VCaP (cell line): ENCODE results near the gene BCAP29.

Experiments used
- H3K27ac ChIP-seq: fragments of 450-650 bp; 2 replicates; pipeline ENCODE4 v1.5.1; 2017
- TF ChIP-seq, protein P1 (sequence below): fragments of 450-650 bp; conservative IDR thresholded peaks from 2 replicates; pipeline ENCODE4 v1.5.1; 2017; ENCODE audit warnings: mild to moderate bottlenecking, moderate library complexity

The BCAP29 gene

GRCh38 chr7:107642501-107642900 lies 62.5 kb downstream of the BCAP29 start:
- TF ChIP-seq, protein P1, sequence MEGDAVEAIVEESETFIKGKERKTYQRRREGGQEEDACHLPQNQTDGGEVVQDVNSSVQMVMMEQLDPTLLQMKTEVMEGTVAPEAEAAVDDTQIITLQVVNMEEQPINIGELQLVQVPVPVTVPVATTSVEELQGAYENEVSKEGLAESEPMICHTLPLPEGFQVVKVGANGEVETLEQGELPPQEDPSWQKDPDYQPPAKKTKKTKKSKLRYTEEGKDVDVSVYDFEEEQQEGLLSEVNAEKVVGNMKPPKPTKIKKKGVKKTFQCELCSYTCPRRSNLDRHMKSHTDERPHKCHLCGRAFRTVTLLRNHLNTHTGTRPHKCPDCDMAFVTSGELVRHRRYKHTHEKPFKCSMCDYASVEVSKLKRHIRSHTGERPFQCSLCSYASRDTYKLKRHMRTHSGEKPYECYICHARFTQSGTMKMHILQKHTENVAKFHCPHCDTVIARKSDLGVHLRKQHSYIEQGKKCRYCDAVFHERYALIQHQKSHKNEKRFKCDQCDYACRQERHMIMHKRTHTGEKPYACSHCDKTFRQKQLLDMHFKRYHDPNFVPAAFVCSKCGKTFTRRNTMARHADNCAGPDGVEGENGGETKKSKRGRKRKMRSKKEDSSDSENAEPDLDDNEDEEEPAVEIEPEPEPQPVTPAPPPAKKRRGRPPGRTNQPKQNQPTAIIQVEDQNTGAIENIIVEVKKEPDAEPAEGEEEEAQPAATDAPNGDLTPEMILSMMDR = no peak
- H3K27ac ChIP-seq = no peak overlapping the region

DNA sequence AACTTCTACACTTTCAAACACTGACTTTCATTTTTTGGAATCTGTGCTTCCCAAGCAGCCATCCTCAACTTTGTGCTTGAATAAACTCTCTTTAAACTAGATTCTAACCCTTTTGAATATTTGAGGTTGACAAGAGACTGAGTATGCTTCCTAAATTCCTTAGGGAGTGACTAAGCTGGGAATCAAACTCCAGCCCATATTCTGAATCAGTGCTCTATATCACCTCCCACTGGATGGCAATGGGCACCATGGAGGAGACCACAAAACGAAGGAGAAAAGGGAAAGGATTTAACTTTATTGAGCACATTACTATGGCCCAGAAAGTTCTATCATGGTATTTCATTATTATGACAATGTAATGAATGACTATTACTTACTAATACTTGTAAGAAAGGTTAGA lies 63.4 kb downstream of the BCAP29 start:
- no peak overlapping the region for H3K27ac ChIP-seq
- TF ChIP-seq, protein P1 = no peak

DNA sequence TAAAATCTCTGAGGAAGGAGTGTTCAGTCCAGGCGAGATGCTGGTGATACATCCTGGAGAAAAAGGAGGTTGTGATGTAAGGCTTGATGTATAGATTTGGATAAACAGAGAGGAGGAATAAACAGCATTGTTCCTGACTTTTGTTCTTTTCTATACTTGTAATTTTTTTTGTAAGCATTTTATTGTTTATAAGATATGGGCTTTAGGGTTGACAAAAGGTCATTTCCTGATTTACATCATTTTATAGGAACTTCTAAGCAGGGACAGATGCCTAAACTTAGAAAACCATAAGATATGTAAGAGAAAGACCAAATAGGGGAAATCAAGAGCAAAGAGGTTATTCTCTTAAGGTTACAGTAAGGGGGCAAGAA lies 63.9 kb downstream of the BCAP29 start:
- TF ChIP-seq, protein P1 = no peak
- H3K27ac ChIP-seq = no peak overlapping the region

DNA sequence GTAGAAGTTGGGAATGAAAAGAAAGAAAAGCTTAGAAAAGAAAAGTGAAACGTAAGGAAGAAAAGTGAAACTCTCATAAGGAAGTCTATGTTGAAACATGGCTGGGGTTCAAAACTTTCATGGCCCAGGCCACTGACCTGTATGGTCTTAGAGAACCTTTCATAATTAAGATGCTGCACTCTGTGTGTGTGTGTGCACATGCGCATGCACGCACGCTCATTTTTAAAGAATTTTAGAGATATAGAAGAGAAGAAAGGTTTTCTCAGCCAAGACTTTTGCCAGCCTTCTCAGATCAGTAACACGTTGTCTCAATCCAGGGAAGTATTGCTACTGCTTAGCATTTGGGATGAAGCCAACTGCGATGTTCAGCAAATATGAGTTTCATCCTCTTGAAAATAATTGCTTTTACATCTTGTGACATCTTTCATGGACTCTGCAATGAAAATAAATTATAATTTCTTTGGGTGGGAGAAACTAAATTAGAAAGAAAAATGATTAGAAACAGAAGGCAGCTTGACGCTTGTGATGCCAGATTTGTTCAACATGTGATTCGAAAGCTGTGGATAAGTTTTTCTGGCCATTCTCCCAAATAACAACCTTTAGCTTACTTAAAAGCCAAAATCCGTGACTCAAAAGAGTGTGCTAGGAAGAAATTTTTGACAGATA lies 64.4 kb downstream of the BCAP29 start:
- H3K27ac ChIP-seq = no peak overlapping the region
- TF ChIP-seq, protein P1 = no peak

DNA sequence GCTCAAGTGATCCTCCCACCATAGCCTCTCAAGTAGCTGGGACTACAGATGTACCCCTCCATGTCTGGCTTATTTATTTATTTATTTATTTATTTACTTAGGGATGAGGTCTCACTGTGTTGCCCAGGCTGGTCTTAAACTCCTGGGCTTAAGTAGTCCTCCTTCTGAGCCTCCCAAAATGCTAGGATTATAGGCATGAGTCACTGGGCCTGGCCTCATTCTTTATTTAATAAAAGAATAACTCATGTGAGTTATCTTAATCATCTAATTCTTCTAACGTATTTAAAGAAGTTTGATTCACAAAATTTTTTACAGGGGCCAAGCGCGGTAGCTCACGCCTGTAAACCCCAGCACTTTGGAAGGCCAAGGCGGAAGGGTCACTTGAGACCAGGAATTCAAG lies 72.6 kb downstream of the BCAP29 start:
- TF ChIP-seq, protein P1 = no peak
- H3K27ac ChIP-seq = no peak overlapping the region

DNA sequence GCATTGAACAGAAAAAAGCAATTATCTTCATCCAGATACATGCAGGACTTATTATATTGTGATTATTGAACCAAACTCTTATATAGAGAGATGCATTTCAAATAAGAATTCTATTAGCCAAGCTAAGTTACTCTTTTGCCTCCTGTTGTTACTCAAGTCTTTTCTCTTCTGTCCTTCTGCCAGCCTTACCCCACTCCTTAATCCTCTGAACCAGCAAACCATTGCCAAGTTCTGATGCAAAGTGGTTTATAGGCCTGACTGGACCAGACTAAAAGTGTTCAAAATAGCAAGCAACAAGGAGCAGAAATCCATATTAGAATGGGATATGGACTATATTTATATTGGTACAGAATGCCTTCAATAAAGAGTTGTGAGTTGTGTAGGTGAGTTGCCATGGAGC lies 78.4 kb downstream of the BCAP29 start:
- TF ChIP-seq, protein P1 = no peak
- no peak overlapping the region for H3K27ac ChIP-seq

- H3K27ac ChIP-seq = no peak overlapping the region
- TF ChIP-seq, protein P1 = no peak
Observed at GRCh38 chr7:107659666-107660065, 79.6 kb downstream of the BCAP29 start.
